ENCODE results near the gene ARNT2.

DNA sequence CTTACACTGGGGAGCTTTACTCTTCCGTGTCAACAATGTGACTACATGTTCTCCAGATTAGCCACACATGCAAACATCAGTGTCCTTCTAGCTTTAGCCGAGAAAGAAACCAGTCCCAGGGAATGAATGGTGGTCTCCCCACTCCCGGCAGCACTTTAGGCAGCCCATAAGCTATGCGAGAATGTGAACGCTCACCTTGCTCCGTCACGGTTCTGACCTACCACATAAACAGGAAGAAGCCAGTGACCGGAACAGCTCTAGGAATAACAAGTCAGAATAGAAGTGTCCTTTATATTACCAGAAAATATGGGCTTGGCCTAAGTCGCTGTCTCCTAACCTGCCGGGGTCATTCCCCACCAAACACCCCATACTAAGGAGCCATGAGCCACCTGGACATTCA lies 192.9 kb downstream of the ARNT2 start:
- TF ChIP-seq EZH2 (IDR thresholded peaks at IDR 0.05; ENCODE audit: borderline replicate concordance) = no peak
- TF ChIP-seq, protein P1, sequence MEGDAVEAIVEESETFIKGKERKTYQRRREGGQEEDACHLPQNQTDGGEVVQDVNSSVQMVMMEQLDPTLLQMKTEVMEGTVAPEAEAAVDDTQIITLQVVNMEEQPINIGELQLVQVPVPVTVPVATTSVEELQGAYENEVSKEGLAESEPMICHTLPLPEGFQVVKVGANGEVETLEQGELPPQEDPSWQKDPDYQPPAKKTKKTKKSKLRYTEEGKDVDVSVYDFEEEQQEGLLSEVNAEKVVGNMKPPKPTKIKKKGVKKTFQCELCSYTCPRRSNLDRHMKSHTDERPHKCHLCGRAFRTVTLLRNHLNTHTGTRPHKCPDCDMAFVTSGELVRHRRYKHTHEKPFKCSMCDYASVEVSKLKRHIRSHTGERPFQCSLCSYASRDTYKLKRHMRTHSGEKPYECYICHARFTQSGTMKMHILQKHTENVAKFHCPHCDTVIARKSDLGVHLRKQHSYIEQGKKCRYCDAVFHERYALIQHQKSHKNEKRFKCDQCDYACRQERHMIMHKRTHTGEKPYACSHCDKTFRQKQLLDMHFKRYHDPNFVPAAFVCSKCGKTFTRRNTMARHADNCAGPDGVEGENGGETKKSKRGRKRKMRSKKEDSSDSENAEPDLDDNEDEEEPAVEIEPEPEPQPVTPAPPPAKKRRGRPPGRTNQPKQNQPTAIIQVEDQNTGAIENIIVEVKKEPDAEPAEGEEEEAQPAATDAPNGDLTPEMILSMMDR (IDR thresholded peaks at IDR 0.05; ENCODE audit: poor library complexity) = no peak

Measured in hepatocyte (in vitro differentiated cells).